Measurements from ENCODE around the gene RPS6KL1.
"Not testable (repeated sequence)": the region's sequence is repeated elsewhere in the genome, so short reads cannot be mapped to it uniquely, and the experiment has no call there.

Gene RPS6KL1

DNA sequence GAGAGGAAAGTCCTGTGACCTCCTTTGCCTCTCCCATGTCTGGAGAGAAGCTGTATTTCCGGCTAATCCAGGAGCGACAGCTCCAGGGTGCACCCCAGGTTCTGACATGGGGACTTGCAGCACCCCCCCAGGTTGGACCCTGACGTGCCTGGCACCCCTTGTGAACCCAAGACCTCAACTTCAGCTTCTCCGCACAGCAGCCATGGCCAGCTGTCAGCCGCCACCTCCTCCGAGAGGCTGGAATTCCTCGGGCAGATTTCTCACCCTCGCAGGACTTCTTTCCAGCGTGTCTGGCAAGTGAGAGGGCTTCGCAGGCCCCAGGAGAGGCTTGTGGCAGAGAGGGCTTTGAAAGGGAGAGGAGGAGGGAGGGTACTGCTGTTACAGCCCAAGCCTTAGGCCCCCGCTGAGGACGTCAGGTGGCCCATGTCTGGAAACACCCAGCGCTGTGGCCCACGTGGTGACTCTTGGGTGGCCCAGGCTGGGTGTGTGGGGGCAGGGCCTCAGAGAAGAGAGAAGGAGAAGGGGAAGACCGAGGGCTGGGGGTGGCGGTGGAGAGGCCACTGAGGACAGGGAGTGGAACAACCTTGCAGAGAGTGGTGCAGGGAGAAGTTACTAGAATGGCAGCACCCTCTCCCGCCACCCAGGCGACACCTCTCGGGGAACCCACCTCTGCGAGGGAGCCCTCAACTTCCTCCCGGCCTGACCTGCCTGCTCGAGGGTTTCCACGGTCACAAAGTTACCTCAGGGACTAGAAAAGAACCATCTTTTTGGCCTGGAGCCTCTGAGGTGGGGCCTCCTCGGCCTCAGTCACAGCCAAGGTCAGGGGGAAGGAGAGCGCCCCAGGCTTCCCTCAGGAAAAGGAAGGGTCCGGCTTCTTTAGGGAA, 11.7 kb upstream of the RPS6KL1 start:
- no peak for DNase-seq

DNA sequence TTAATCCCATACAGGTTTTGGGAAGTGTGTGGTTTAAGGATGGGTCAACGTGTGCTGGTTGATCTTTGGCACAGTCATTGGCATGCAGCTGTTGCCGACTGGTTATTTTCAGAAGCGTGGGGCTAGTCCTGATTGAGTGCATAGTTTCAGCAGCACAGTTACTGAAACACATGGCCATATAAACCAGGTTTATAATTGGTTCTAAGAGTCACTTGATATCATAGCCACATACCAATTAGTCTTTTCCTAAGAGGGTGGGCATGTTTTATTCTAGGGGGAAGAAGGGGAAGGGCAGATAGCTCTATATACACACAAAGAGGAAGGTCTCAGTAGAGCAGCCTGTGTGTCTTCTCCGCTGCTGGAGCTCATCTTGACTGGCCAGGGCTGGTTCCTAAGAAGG, 11.0 kb upstream of the RPS6KL1 start:
- no peak for DNase-seq

DNA sequence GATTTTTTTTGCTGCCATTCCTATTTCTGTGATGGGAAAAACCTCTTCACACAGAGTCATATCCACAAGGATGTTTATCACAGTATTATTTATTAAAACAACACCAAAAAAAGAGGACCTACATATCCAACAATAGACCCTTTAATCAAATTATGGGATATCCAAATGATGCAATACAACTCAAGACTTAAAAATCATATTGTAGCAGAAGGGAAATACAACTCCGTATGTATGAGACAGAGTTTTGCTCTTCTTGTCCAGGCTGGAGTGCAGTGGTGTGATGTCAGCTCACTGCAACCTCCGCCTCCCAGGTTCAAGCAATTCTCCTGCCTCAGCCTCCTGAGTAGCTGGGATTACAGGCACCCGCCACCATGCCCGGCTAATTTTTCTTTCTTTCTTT, 9.9 kb upstream of the RPS6KL1 start:
- not testable (repeated sequence) for DNase-seq

DNA sequence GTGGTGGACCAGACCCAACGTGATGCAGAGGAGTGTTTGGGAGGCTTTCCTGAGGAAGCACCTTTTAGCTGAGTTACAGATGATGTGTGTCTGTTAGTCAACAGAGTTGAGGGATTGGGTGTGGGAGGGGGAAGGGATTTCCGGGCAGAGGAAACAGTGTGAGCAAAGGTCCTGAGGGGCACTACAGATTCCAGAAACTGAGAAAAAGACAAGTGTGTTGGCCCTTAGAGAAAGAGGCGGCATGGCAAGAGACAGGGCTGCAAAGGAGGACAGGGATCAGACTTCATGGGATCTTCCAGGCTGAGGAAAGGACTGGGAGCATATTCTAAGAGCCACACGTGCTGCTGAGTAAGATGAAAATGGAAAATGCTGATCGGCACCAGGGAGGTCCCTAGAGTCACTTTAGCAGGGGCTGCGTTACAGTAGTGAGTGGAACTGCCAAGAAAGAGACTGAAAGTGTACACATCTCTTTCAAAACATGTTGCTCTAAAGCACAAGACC, 9.4 kb upstream of the RPS6KL1 start:
- DNase-seq = no peak

DNA sequence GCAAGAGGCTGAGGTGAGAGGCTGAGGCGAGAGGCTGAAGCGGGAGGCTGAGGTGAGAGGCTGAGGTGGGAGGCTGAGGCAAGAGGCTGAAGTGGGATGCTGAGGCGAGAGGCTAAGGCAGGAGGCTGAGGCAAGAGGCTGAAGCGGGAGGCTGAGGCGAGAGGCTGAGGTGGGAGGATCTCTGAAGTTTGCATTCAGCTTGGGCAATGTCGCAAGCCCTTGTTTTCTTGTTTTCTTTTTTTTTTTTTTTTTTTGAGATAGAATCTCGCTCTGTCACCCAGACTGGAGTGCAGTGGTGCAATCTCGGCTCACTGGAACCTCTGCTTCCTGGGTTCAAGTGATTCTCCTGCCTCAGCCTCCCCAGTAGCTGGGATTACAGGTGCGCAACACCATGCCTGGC, 8.7 kb upstream of the RPS6KL1 start:
- not testable (repeated sequence) for DNase-seq

DNA sequence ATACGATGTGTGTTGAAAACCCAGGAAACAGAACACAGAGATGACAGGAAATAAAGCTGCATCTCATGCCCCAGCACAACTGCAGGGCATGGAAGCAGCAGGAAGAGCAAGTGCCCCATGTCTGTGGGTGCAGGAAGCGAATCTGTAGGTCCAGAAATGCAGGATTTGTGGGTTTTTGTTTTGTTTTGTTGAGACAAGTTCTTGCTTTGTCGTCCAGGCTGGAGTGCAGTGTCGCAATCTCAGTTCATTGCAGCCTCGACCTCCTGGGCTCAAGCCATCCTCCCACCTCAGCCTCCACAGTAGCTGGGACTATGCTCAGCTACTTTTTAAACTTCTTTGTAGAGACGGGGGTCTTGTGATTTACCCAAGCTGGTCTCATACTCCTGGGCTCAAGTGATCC, 6.2 kb upstream of the RPS6KL1 start:
- no peak for DNase-seq

DNA sequence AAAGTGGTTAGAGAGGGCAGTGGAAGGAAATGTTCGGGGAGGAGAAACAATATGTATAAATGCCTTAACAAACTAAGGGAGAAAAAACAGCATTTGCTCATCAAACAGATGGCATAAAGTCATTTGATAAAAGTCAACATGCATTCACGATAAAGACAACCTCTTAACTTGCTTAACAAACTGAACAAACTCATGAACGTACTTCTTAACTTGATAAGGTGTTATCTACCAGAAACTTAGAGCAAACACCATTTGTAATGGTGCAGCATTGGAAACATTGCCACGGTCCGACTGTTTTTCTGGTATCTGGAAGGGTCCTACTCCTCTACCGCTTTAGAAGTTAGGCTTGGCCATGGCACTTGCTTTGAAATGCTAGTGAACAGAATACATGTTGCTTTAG, 4.2 kb upstream of the RPS6KL1 start:
- no peak for DNase-seq

DNA sequence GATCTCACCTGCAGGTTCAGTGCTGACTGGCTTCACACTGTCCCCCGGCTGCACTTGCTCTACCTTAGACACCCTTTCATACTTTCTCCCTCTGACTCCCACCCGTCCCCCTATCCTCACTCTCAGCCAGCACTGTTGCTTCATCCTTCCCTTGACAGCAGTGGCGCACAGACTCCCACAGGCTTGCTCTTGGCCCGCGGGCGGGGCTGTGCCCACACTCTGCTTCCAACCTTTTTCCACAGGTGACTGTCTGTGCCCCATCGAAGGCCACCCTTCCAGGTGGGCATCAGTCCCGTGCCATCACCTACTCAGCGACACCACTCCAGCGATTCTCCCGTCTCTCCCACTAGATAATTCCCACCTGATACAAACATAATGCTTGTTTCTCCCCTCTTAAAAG, 1.0 kb upstream of the RPS6KL1 start:
- DNase-seq = no peak

DNA sequence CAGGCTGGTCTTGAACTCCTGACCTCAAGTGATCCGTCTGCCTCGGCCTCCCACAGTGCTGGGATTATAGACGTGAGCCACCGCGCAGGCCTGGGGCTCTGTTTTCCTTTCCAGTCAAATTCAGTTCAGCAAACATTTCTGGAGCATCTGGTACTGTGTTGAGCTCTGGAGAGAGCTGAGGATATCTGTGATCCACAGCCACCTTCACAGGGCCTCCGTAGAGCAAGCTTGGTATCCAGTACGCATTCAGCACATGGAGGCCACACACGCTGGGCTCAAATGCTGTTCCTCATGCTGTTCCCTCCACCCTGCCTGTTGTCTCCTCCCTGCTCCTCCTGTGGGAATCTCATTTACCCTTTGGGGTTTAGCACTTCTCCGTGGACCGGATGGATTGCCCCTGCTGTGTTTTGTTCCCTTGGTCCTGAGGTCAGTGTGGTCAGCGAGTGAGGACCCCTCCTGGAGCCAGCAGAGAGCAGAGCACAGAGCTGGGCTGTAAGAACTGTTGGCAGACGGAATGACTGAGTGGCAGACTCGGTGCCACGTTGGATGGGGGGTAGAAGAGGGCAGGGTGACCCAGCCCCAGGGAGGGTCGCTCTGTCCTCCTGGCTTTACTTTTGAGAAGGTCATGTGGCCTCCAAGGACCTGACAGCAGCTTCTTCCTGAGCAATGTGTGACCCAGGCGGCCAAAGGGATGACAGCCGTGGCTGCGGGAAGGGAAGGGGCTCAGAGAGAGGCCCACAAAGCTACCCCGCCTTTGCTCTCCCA, 891 bp downstream of the RPS6KL1 start:
- DNase-seq = no peak

DNA sequence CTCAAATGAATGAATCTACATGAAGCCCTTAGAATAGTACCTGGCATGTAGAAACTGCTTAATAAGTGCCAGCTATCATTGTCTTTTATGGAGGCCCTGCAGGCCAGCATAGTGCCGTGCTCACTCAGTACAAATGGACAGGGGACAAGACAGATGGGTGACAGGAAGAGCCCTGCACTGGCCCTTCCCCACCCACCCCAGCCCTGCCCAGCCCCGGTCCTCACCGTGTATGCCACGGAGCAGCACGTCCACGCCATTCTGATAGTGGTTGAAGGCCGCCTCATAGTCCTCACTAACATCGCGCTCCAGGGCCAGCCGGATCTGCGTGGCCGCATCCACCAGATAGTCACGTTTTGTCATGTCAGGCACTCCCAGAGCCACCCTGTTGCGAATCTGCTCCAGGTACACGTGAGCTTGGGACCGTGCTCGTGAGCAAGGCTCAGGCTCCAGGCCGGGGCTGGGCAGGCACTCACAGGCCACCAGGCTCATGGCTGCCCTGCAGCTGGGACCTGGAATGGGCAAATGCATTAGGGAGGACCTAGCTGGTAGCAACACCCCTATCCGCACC, 1.9 kb downstream of the RPS6KL1 start:
- no peak for DNase-seq

DNA sequence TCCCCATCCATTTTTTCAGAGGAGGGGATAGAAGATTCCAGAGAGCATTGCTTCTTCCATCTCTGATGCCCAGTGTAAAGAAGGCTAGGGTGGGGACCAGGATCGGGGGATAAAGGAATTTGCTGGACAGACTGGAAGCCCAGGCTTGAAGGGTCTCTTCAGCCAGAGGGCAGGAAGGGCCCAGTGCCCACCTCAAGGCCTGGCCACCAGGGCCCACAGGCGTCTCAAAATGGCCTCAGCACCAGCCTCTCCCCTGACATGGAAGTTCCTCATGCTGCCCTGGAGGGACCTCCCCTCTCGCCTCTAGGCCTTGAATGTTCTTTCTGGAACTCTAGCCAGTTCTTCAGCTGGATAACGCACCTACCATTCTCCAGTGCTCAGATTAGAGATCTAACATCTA, 2.8 kb downstream of the RPS6KL1 start:
- no peak for DNase-seq

DNA sequence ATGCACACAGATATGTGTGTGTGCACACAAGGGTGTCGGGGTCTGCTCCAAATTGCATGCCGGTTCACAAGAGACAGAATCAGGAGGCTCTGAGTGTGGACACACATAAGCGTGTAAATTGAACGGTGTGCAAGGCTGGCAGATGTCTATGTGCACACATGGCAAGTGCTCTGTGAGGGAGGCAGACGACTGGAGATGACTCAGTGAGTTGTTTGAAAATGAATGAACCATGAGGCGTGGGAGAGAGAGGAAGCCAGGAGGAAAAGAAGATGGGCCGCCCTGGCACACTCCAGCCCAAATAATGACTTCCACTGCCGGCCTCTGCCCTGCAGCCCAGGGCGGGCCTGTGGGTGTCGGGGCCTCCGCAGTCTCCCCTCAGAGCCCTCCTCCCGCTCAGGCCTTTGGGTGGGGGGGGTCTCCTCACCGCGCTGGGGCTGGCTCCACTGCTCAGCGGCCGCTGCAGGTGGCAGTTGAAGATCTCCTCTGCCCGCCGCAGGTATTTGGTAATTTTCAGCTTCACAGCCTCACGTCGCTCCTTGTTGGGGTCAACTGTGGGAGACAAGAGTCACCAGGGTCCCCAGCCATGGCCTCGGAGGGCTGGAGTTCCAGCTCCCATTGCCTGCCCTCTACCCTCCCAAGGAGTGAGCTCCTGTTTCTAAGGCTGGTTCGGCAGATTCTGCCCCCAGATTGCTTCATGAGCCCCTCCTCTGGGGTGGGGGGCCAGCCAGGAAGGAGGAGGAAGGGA, 3.5 kb downstream of the RPS6KL1 start:
- no peak for DNase-seq

DNA sequence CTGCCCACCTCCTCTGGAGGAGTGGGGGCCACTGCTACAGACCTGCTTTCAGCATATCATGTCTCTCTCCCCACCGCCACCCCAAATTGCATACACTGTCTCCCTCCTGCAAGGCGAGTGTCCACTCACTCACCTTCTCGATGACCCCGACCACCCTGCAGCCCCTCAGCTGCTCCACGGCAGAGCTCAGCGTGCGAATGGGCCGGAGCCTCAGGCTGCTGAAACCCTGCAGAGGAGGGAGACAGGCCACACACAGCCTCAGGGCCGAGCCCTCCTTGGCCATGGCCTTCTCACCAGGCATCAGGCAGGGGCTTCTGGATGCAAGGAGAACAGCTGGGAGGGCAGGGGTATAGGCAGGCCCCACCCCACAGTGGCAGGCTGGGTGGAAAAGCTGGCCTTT, 4.7 kb downstream of the RPS6KL1 start:
- no peak for DNase-seq

DNA sequence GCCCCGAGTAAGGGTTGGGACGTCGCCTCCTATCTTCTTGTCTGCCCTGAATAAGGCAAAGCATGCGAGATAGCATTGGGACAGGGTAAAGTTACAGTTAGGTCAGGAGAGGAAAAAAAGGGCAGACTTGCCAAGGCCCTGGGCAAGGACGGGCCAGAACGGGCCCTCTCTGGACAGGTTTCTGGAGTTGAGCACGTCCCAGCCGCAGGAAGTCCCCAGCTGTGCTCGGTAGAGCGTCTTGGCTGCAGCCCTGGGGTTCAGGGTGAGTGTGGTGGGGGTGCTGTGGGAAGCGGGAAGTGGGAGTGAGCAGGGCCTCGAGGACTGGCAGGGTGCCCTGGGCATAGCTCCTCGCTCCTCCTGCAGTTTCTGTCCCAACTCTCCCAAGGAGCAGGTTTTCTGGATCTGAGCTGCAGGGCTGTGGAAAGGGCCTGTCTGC, 5.4 kb downstream of the RPS6KL1 start:
- no peak for DNase-seq

DNA sequence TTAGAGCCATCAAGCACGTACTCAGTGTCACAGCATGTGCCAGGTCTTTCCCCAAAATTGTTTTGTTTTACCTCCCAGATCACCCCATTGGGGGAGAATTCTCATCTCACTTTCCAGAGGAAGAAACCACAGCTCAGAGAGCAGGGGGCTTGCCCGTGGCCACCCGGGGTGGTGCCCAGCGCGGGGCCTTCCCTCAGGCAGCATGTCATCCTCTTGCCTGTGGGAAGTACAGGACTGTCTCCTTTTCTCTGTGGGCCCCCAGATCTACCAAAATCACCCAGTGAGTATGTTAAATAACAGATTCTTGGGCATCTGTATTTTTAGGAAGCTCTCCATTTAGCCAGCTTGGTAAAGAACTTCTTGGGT, 5.9 kb downstream of the RPS6KL1 start:
- no peak for DNase-seq

DNA sequence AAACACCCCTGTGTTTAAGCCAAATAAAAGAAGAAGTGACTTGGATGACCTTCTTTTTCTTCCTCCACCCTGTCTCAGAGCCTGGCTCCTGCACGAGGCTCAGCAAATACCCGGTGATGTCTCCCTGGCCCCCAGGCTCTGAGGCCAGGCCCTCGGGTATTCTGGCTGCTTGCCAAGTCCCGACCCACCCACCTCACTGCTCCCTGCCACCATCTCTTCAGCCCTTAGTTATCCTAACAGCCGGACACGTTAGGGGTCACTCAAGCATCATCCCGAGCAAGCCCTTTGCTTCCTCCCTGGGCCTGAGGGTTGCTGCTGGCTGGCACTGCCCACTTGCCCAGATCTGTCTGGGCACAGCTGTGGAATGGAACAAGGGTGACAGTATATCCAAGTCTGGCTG, 7.2 kb downstream of the RPS6KL1 start:
- DNase-seq = no peak

DNA sequence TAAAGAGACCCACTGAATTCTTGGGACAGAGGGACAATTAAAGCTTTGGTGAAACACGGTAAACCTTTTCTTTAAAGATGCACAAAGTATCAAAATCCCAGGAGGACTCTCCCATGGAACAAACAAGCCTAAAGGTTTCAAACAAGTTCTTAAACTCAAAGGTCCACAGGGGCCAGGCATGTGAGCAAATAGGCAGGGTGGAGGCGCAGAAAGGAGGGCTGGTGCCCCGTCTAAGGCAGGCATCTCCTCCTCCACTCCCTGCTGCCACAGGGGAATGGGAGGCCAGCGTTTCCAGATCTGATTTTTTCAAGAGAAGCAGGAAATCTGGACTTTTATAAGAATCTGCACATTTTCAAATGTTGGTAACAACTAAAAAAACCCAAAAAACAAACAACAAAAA, 7.6 kb downstream of the RPS6KL1 start:
- no peak for DNase-seq

DNA sequence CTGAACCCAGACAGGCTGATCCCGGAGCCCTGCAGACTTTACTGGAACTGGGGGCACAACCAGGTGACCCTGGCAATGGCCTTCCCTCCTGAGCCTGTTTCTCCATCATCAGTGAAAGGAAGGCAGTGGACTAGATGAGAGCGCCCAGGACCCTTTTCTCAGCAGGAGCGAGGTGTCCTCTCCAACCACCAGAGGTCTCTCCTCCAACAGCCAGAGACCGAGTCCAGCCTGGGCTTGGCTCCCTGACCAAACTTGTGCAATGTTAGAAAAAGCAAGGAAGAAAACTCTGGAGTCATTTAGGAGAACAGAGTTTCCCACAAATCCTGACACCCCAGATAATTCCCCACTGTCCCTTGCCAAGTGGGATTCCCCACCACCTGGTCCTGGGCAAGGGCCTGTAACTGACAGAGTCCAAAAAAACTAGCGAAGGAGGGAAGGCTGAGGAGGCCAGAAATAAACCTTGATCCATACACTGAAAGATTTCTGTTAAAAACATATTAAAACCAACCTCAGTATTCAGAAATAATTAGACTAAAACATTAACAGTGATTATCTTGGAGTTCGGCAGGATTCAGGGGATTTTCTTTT, 9.0 kb downstream of the RPS6KL1 start:
- DNase-seq = peak; percentile 64

DNA sequence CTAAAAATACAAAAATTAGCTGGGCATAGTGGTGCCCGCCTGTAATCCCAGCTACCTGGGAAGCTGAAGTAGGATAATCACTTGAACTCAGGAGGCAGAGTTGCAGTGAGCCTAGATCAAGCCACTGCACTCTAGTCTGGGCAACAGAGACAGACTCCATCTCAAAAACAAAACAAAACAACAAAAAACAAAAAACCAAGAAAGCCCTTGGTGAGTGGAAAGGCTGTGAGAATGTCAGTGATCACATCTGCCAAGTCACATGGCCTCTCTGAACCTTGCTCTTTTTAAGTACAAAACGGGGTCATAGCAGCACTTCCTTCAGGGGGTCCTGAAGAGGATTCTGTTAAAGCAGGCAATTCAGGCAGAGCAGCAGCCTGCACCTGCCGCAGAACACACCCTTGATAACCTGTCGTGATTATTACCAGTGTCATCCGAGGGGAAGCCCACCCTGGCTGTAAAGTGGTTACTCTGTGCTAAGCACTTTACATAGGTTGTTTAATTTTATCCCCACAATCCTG, 9.6 kb downstream of the RPS6KL1 start:
- no peak for DNase-seq

DNA sequence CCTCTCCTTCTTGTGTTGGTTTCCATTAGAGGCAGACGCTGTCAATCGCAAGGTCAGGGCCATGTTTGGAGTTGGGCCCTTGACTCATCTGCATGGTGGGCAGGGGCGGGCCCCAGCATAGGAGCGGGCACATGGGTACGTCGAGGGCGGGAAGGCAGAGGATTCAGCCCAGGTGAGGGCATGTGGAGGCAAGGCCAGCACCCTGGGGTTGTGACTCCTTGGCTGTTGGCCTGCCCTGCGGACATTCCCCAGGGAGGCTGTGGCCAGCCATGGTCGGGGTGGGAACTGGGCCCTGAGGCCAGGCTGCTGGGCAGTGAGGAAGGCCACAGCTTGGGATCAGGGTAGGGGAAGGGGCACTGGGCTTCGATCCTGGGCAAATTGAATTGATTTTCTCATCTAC, 10.3 kb downstream of the RPS6KL1 start:
- DNase-seq = no peak

DNA sequence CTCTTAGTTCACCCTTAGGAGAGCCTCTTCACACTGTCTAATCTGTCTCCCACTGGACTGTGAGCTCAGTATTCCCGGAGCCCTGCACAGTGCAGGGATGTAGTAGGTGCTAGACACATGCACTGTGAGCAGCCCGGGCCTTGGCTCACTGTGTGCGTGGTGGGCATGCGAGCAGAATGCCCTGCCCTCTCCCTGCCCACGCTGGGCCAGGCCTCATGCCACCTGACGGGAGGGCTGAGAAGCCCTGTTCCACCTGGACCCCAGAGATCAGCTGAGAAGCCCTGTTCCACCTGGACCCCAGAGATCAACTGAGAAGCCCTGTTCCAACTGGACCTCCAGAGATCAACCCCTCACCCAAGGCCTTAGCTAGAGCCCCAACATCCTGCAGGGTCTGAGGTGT, 10.9 kb downstream of the RPS6KL1 start:
- no peak for DNase-seq

DNA sequence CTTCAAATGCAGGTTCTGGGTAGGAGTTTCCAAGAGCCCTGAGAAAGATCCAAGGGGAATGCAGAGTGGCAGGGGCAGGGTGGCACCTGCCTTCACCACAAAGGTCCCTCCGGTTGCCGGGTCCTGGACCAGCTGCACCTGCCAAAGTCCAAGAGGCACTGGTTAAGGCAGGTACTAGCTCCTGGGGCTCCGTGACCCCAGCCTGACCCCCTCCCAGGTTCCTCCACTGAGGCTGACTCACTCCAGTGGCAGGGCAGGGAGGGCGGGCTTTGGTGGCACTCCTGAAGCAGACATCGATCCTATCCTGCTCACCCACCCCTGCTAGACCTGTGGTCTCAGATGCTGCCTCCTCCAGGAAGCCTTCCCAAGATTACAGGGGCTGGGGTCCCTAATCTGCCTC, 11.4 kb downstream of the RPS6KL1 start:
- no peak for DNase-seq

DNA sequence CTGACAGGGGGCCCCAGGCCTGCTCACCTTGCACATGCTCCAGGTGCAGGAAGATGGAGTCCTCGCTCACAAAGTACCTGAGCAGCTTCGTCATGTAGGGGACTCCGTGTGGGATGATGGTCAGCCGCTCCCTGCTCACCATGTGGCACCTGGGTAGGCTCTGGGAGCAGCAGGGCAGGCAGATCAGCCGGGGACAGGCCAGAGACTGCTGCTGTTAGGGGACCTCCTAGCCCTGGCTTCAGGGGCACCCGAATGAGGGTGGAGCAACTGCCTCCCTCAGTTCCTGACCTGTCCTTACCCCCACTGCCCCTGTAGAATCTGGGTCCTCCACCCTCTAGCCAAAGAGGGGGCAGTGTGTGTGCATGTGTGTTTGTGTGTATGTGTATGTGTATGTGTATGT, 11.8 kb downstream of the RPS6KL1 start:
- no peak for DNase-seq

Data from DMS53 (cell line).